IMR-90 (cell line): ENCODE measurements around the gene SMARCC2. TPM values are rescaled to one million over a fixed set of nuclear protein-coding genes. Genes with fewer than 3 reads are reported as not detected.
A peak's percentile ranks its signal among the peaks of the same experiment; 100 is the strongest.

Source experiments
- ATAC-seq: fragments of 200-7000 bp; cut with Tn5 transposase; 2 replicates; pipeline ENCODE4 v1.9.1; 2020; ENCODE audit warnings: low read depth, mild to moderate bottlenecking, moderate library complexity
- BruUV-seq: library from RNA; stranded (reverse); fragments of 400-500 nt; replicated peaks from 2 replicates; lab custom pipeline; 2021; lab: Mats Ljungman, UMichigan
- CTCF ChIA-PET: fragments of 300-600 bp; formaldehyde crosslinking; extraction: SDS; loops from one replicate; lab custom pipeline; 2021; ENCODE audit warnings: antibody characterized with exemption; lab: Yijun Ruan, JAX
- POLR2A ChIA-PET: fragments of 300-600 bp; sonication (Branson Sonifier 250); formaldehyde crosslinking; loops from one replicate; lab custom pipeline; 2022; ENCODE audit warnings: antibody characterized with exemption; ENCODE audit not compliant: unreplicated experiment; lab: Charles Lee
- DNase-seq: peaks from one replicate; pipeline ENCODE4 v3.0.0; 2013
- H2AFZ ChIP-seq: replicated peaks from 2 replicates; pipeline ENCODE3; 2013; ENCODE audit warnings: low read length, mild to moderate bottlenecking; ENCODE audit not compliant: poor library complexity
- H2AK5ac ChIP-seq: 2 replicates; pipeline ENCODE4 v1.6.1; 2013; ENCODE audit warnings: low read depth, low read length, inconsistent platforms
- H2AK9ac ChIP-seq: replicated peaks from 2 replicates; pipeline ENCODE3; 2013; ENCODE audit warnings: mild to moderate bottlenecking, low read depth, low read length, moderate library complexity; ENCODE audit not compliant: poor library complexity
- H2BK120ac ChIP-seq: 2 replicates; pipeline ENCODE4 v1.6.1; 2013; ENCODE audit warnings: low read depth, low read length, inconsistent platforms
- H2BK15ac ChIP-seq: 3 replicates; pipeline ENCODE4 v1.6.1; 2013; ENCODE audit warnings: low read depth, low read length, inconsistent platforms
- H2BK20ac ChIP-seq: 2 replicates; pipeline ENCODE4 v1.6.1; 2013; ENCODE audit warnings: low read depth, mild to moderate bottlenecking, inconsistent platforms, low read length, moderate library complexity
- H2BK5ac ChIP-seq: 2 replicates; pipeline ENCODE4 v1.6.1; 2013; ENCODE audit warnings: mild to moderate bottlenecking, low read depth, low read length, inconsistent platforms; ENCODE audit not compliant: poor library complexity, severe bottlenecking
- H3K14ac ChIP-seq: replicated peaks from 2 replicates; pipeline ENCODE4 v1.6.1; 2013; ENCODE audit warnings: low read depth, low read length, inconsistent platforms
- H3K18ac ChIP-seq: 2 replicates; pipeline ENCODE4 v1.6.1; 2013; ENCODE audit warnings: low read depth, low read length, control low read depth
- H3K23ac ChIP-seq: 2 replicates; pipeline ENCODE4 v1.6.1; 2013; ENCODE audit warnings: low read depth, low read length, inconsistent platforms
- H3K27ac ChIP-seq: 2 replicates; pipeline ENCODE4 v1.5.1; 2013; ENCODE audit warnings: mild to moderate bottlenecking, control low read depth, low read length; ENCODE audit not compliant: insufficient read depth
- H3K27me3 ChIP-seq: 2 replicates; pipeline ENCODE4 v1.6.1; 2013; ENCODE audit warnings: low read length; ENCODE audit not compliant: control insufficient read depth, insufficient read depth
- H3K36me3 ChIP-seq: 2 replicates; pipeline ENCODE4 v1.6.1; 2013; ENCODE audit warnings: low read length, mixed read lengths; ENCODE audit not compliant: control insufficient read depth, insufficient read depth
- H3K4ac ChIP-seq: 2 replicates; pipeline ENCODE4 v1.6.1; 2013; ENCODE audit warnings: low read depth, low read length, inconsistent platforms
- H3K4me1 ChIP-seq: 2 replicates; pipeline ENCODE4 v1.6.1; 2013; ENCODE audit warnings: low read length, mixed read lengths; ENCODE audit not compliant: control insufficient read depth, insufficient read depth
- H3K4me2 ChIP-seq: 2 replicates; pipeline ENCODE4 v1.6.1; 2013; ENCODE audit warnings: low read depth, mild to moderate bottlenecking, control low read depth, low read length, moderate library complexity
- H3K4me3 ChIP-seq: 2 replicates; pipeline ENCODE4 v1.5.1; 2013; ENCODE audit warnings: low read depth, mild to moderate bottlenecking, control low read depth, low read length, moderate library complexity; ENCODE audit not compliant: insufficient read depth
- H3K56ac ChIP-seq: 2 replicates; pipeline ENCODE4 v1.6.1; 2013; ENCODE audit warnings: low read length, inconsistent platforms; ENCODE audit not compliant: insufficient read depth; ENCODE audit errors: extremely low read depth
- H3K79me1 ChIP-seq, 2 experiments: 2 replicates each; pipeline ENCODE4 v1.6.1; 2013; ENCODE audit warnings: low read length in 2 of 2, inconsistent platforms in 1 of 2, low read depth in 1 of 2
- H3K9ac ChIP-seq: 2 replicates; pipeline ENCODE4 v1.6.1; 2013; ENCODE audit warnings: low read depth, low read length, control low read depth
- H3K9me1 ChIP-seq: 2 replicates; pipeline ENCODE4 v1.6.1; 2013; ENCODE audit warnings: low read length, inconsistent platforms; ENCODE audit not compliant: insufficient read depth
- H3K9me3 ChIP-seq: 2 replicates; pipeline ENCODE4 v1.6.1; 2013; ENCODE audit warnings: low read length; ENCODE audit not compliant: control insufficient read depth, insufficient read depth
- H4K20me1 ChIP-seq: 2 replicates; pipeline ENCODE4 v1.6.1; 2013; ENCODE audit warnings: low read length, inconsistent platforms; ENCODE audit not compliant: insufficient read depth
- H4K5ac ChIP-seq: 2 replicates; pipeline ENCODE4 v1.6.1; 2013; ENCODE audit warnings: mild to moderate bottlenecking, low read depth, low read length, control low read depth
- H4K8ac ChIP-seq, 2 experiments: 2 replicates each; pipeline ENCODE4 v1.6.1; 2013; ENCODE audit warnings: low read depth in 2 of 2, low read length in 2 of 2, control low read depth in 1 of 2, inconsistent platforms in 1 of 2
- H4K91ac ChIP-seq: 2 replicates; pipeline ENCODE4 v1.6.1; 2013; ENCODE audit warnings: low read depth, low read length, inconsistent platforms; ENCODE audit not compliant: insufficient read depth
- BHLHE40 ChIP-seq: fragments of 150-350 bp; IDR thresholded peaks from 2 replicates; pipeline ENCODE4 v1.6.1; 2016; ENCODE audit warnings: mild to moderate bottlenecking, low read depth, low read length
- CHD1 ChIP-seq: IDR thresholded peaks from 2 replicates; pipeline ENCODE4 v1.6.1; 2012; ENCODE audit warnings: low read depth, low read length, improper control_type of control experiment
- ELK1 ChIP-seq: fragments of 150-350 bp; IDR thresholded peaks from 2 replicates; pipeline ENCODE4 v1.6.1; 2016; ENCODE audit warnings: low read depth, mild to moderate bottlenecking, low read length, moderate library complexity, borderline replicate concordance
- FOS ChIP-seq: fragments of 150-350 bp; IDR thresholded peaks from 2 replicates; pipeline ENCODE4 v1.6.1; 2016; ENCODE audit warnings: low read depth, low read length
- MXI1 ChIP-seq: IDR thresholded peaks from 2 replicates; pipeline ENCODE4 v1.6.1; 2012; ENCODE audit warnings: low read depth, mild to moderate bottlenecking, low read length, moderate library complexity, borderline replicate concordance
- NFE2L2 ChIP-seq: fragments of 150-350 bp; IDR thresholded peaks from 2 replicates; pipeline ENCODE4 v1.6.1; 2016; ENCODE audit warnings: low read depth, mild to moderate bottlenecking, low read length
- POLR2A ChIP-seq: IDR thresholded peaks from 2 replicates; pipeline ENCODE4 v1.6.1; 2012; ENCODE audit warnings: mild to moderate bottlenecking, low read depth, low read length
- RAD21 ChIP-seq: IDR thresholded peaks from 2 replicates; pipeline ENCODE4 v1.6.1; 2012; ENCODE audit warnings: low read length, improper control_type of control experiment
- RCOR1 ChIP-seq: IDR thresholded peaks from 2 replicates; pipeline ENCODE4 v1.6.1; 2012; ENCODE audit warnings: mild to moderate bottlenecking, low read length, improper control_type of control experiment; ENCODE audit not compliant: insufficient replicate concordance
- RFX5 ChIP-seq: IDR thresholded peaks from 2 replicates; pipeline ENCODE4 v1.8.0; 2012; ENCODE audit warnings: low read depth, mild to moderate bottlenecking, low read length, moderate library complexity
- WGBS, 2 experiments: methylation state at CpG; one replicate each; pipeline versions ENCODE4 v1.1.5 to v1.1.7; 2013; ENCODE audit warnings: missing lambda C conversion rate in 2 of 2; ENCODE audit not compliant: insufficient read length in 1 of 2; ENCODE audit errors: extremely low coverage in 2 of 2; 5-methylcytosine and 5-hydroxymethylcytosine counted together
- dilution Hi-C: fragments of 300-500 bp; cut with HindIII; formaldehyde crosslinking; loops from one replicate; pipeline ENCODE4 v1.14.3; 2018; ENCODE audit warnings: low sequenced_read_pairs; ENCODE audit not compliant: unreplicated experiment
- in situ Hi-C: fragments of 300-500 bp; cut with MboI; formaldehyde crosslinking; loops from 3 replicates; pipeline ENCODE4 v1.14.3; 2019; ENCODE audit warnings: low sequenced_read_pairs, inconsistent platforms, mixed read lengths
- intact Hi-C: fragments of 100-400 bp; cut with micrococcal nuclease; formaldehyde crosslinking; loops from 2 replicates; pipeline ENCODE4 v1.10.0; 2022
- polyA plus RNA-seq, 3 experiments: library from polyadenylated mRNA; depleted of rRNA; stranded (reverse); fragments of >200 nt; gene quantifications; 2 replicates each; pipeline ENCODE4 v1.2.3, GENCODE V29; 2012; ENCODE audit warnings: low replicate concordance in 1 of 3
- total RNA-seq: library from RNA; depleted of rRNA; stranded (reverse); fragments of >200 nt; gene quantifications from 2 replicates; pipeline ENCODE4 v1.2.3, GENCODE V29; 2012

SMARCC2 gene
- total and polyA plus RNA-seq, 2 of the 4 experiments (the other 2 are of a cell fraction) = 42.3 to 43.8 TPM

- no peak overlapping the region for H4K91ac ChIP-seq
- H2BK20ac ChIP-seq = no peak overlapping the region
- H3K36me3 ChIP-seq = peaks cover 49% of the 10 kb centered on the region
- H2AK9ac ChIP-seq = no peak overlapping the region
- H2AFZ ChIP-seq = no peak overlapping the region
- H3K18ac ChIP-seq = no peak overlapping the region
- no peaks in the 10 kb centered on the region; the same call in 1 of the 2 replicates for H3K4me1 ChIP-seq
- no peak overlapping the region for H3K4me3 ChIP-seq
- no peaks in the 10 kb centered on the region for H3K27me3 ChIP-seq
- in situ Hi-C loops = no loop called here
- WGBS, 2 experiments = 93% methylated on average over 3 of the region's 8 CpGs; no CpG with 5 or more reads in 1 of the 2 experiments
- no peak overlapping the region for H2BK5ac ChIP-seq
- no peak overlapping the region for H3K4me2 ChIP-seq
- H2BK120ac ChIP-seq = no peak overlapping the region
- no peaks in the 10 kb centered on the region; the same call in 1 of the 2 replicates for H4K20me1 ChIP-seq
- H3K9ac ChIP-seq = no peak overlapping the region
- no peak overlapping the region for H2BK15ac ChIP-seq
- H3K9me3 ChIP-seq = no peaks in the 10 kb centered on the region
- no peak overlapping the region for H3K14ac ChIP-seq
- dilution Hi-C loops = no loop called here
- no peak overlapping the region for H3K23ac ChIP-seq
- intact Hi-C loops = no loop called here
- TSS peak; percentile 90 for BruUV-seq
- no peak overlapping the region for H3K4ac ChIP-seq
- H3K27ac ChIP-seq = no peak overlapping the region
- peaks cover 3 to 5% of the 10 kb centered on the region in 2 experiments; a peak in 1 of 4 replicates for H3K79me1 ChIP-seq
- ChIA-PET POLR2A (no interaction called here), CTCF (no interaction called here)
- H3K9me1 ChIP-seq = peaks cover 12% of the 10 kb centered on the region
- H3K56ac ChIP-seq = no peak overlapping the region
- no peak overlapping the region for H4K5ac ChIP-seq
- TF ChIP-seq BHLHE40 = no peak
- no peak for TF ChIP-seq NFE2L2
- no peak for TF ChIP-seq POLR2A
- TF ChIP-seq RFX5 = no peak
- no peak for TF ChIP-seq RAD21
- TF ChIP-seq CHD1 = no peak
- no peak for TF ChIP-seq FOS
- TF ChIP-seq MXI1 = no peak
- TF ChIP-seq ELK1 = no peak
- TF ChIP-seq RCOR1 = no peak
- no peak overlapping the region for H2AK5ac ChIP-seq
- DNase-seq (no peak), ATAC-seq (no peak)
- H4K8ac ChIP-seq = no peak overlapping the region
These were observed 45.4 kb downstream of the SMARCC2 start for GRCh38 chr12:56143870-56144269.
